Neuronal stem cell (in vitro differentiated cells): ENCODE data around the gene SERGEF.

ENCODE experiments used
- DNase-seq: peaks from one replicate; pipeline ENCODE4 v3.0.0-alpha.2; 2013; ENCODE audit warnings: low spot score
- H2AFZ ChIP-seq: one replicate; pipeline ENCODE4 v1.6.1; 2013; ENCODE audit warnings: mild to moderate bottlenecking, low read length, inconsistent platforms
- H2AK5ac ChIP-seq: 2 replicates; pipeline ENCODE4 v1.6.1; 2013; ENCODE audit warnings: low read depth, mild to moderate bottlenecking, inconsistent platforms, low read length, moderate library complexity, mixed read lengths
- H2BK120ac ChIP-seq: 2 replicates; pipeline ENCODE4 v1.6.1; 2013; ENCODE audit warnings: low read depth, mild to moderate bottlenecking, inconsistent platforms, low read length, moderate library complexity, mixed read lengths
- H2BK12ac ChIP-seq: one replicate; pipeline ENCODE4 v1.6.1; 2013; ENCODE audit warnings: low read length, inconsistent platforms
- H2BK15ac ChIP-seq: 2 replicates; pipeline ENCODE4 v1.6.1; 2013; ENCODE audit warnings: mild to moderate bottlenecking, low read length, inconsistent platforms, mixed read lengths
- H2BK5ac ChIP-seq: one replicate; pipeline ENCODE4 v1.6.1; 2013; ENCODE audit warnings: inconsistent platforms, mild to moderate bottlenecking, low read length, moderate library complexity
- H3K14ac ChIP-seq: one replicate; pipeline ENCODE4 v1.6.1; 2013; ENCODE audit warnings: low read length, inconsistent platforms
- H3K18ac ChIP-seq: 2 replicates; pipeline ENCODE4 v1.6.1; 2013; ENCODE audit warnings: low read length, inconsistent platforms
- H3K23ac ChIP-seq: 2 replicates; pipeline ENCODE4 v1.6.1; 2013; ENCODE audit warnings: low read depth, mild to moderate bottlenecking, mixed read lengths, low read length, inconsistent platforms; ENCODE audit not compliant: poor library complexity
- H3K27ac ChIP-seq: replicated peaks from 3 replicates; pipeline ENCODE4 v1.5.1; 2013; ENCODE audit warnings: low read length, inconsistent platforms
- H3K27me3 ChIP-seq, 3 experiments: 2 replicates each; pipeline ENCODE4 v1.6.1; 2013; ENCODE audit warnings: low read length in 3 of 3, mild to moderate bottlenecking in 2 of 3, inconsistent platforms in 1 of 3, low read depth in 1 of 3, mixed read lengths in 1 of 3, moderate library complexity in 1 of 3; ENCODE audit not compliant: control insufficient read depth in 3 of 3, insufficient read depth in 3 of 3
- H3K36me3 ChIP-seq, 2 donors: replicated peaks in 1 of 2; 2 replicates each; pipeline ENCODE4 v1.6.1; 2013; ENCODE audit warnings: low read length in 2 of 2; ENCODE audit not compliant: control insufficient read depth in 2 of 2, insufficient read depth in 2 of 2
- H3K4ac ChIP-seq: 2 replicates; pipeline ENCODE4 v1.6.1; 2013; ENCODE audit warnings: inconsistent platforms, mild to moderate bottlenecking, low read length, moderate library complexity
- H3K4me1 ChIP-seq, 2 donors: 1 replicate in 1 of 2; 2 replicates in 1 of 2; pipeline ENCODE4 v1.6.1; 2013; ENCODE audit warnings: low read length in 2 of 2, low read depth in 1 of 2; ENCODE audit not compliant: control insufficient read depth in 2 of 2, insufficient read depth in 1 of 2
- H3K4me2 ChIP-seq: one replicate; pipeline ENCODE4 v1.6.1; 2013; ENCODE audit warnings: mild to moderate bottlenecking, low read length, inconsistent platforms; ENCODE audit not compliant: insufficient read depth, poor library complexity, severe bottlenecking
- H3K4me3 ChIP-seq, 2 donors: 2 replicates each; pipeline ENCODE4 v1.5.1; 2013; ENCODE audit warnings: low read length in 2 of 2, mild to moderate bottlenecking in 2 of 2, inconsistent platforms in 1 of 2, moderate library complexity in 1 of 2
- H3K79me1 ChIP-seq: one replicate; pipeline ENCODE4 v1.6.1; 2013; ENCODE audit warnings: low read depth, mild to moderate bottlenecking, inconsistent platforms, low read length, moderate library complexity
- H3K9ac ChIP-seq: one replicate; pipeline ENCODE4 v1.6.1; 2013; ENCODE audit warnings: mild to moderate bottlenecking, low read depth, low read length, inconsistent platforms; ENCODE audit not compliant: poor library complexity
- H3K9me3 ChIP-seq, 2 donors: replicated peaks in 1 of 2; 2 replicates each; pipeline versions ENCODE3 to v1.6.1; 2013; ENCODE audit warnings: low read length in 2 of 2, mild to moderate bottlenecking in 2 of 2, inconsistent platforms in 1 of 2, low read depth in 1 of 2, mixed read lengths in 1 of 2, moderate library complexity in 1 of 2; ENCODE audit not compliant: control insufficient read depth in 2 of 2, insufficient read depth in 1 of 2
- H4K8ac ChIP-seq: one replicate; pipeline ENCODE4 v1.6.1; 2013; ENCODE audit warnings: low read depth, mild to moderate bottlenecking, inconsistent platforms, low read length, moderate library complexity
- H4K91ac ChIP-seq: one replicate; pipeline ENCODE4 v1.6.1; 2013; ENCODE audit warnings: low read length, low read depth, mild to moderate bottlenecking, inconsistent platforms; ENCODE audit not compliant: poor library complexity
- WGBS, 2 donors: extraction: QIAGEN DNeasy Blood & Tissue Kit; methylation state at CpG; one replicate each; pipeline ENCODE4 v1.1.7; 2013; ENCODE audit warnings: missing lambda C conversion rate in 2 of 2, mixed read lengths in 1 of 2; ENCODE audit not compliant: insufficient read length in 2 of 2, insufficient replicate concordance in 1 of 2; ENCODE audit errors: extremely low coverage in 2 of 2; 5-methylcytosine and 5-hydroxymethylcytosine counted together

Gene SERGEF

DNA sequence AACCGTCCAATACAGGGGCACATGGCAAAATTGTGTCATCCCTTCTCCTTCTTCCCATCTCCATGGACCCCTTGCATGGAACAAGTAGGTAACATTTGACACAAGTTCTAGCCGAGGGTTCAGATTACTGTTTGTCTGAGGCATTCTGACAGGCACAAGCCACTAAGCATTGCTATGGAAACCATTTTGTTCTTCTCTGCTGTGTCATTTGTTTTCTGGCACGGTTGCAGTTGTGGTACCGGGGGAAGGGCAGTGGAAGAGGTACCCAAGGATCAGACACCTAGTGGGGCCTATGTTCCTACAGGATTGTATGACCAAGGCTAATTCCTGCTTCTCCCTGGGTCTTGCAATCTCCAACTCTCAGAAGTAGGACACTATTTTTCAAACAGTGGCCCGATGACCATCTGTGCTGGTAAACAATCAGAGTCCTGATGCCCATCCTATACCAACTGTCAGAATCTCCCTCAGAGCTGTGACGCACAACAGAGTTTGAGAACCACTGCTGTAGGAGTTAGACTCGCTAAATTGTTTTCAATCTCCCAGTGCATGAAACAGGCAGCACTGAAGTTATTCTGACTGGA, 209.0 kb downstream of the SERGEF start:
- H2AK5ac ChIP-seq: no peak overlapping the region
- WGBS, 2 donors: no CpG with 5 or more reads among the region's 7 CpGs
- no peak for DNase-seq
- no peak overlapping the region for H3K27ac ChIP-seq
- H2BK15ac ChIP-seq: no peak overlapping the region
- no peak overlapping the region for H3K4me2 ChIP-seq
- no peak overlapping the region for H4K91ac ChIP-seq
- no peak overlapping the region for H3K14ac ChIP-seq
- no peak overlapping the region for H3K18ac ChIP-seq
- no peaks in the 10 kb centered on the region for H3K79me1 ChIP-seq
- no peak overlapping the region for H2BK5ac ChIP-seq
- no peak overlapping the region for H3K23ac ChIP-seq
- no peaks in the 10 kb centered on the region for H3K36me3 ChIP-seq
- H3K27me3 ChIP-seq: no peaks in the 10 kb centered on the region
- H3K4me3 ChIP-seq: no peak overlapping the region
- H4K8ac ChIP-seq: no peak overlapping the region
- peaks cover 2 to 3% of the 10 kb centered on the region in 2 donors for H3K9me3 ChIP-seq
- no peak overlapping the region for H2BK120ac ChIP-seq
- no peak overlapping the region for H3K4ac ChIP-seq
- H2BK12ac ChIP-seq: no peak overlapping the region
- H3K4me1 ChIP-seq: peaks cover 24 to 29% of the 10 kb centered on the region in 2 donors
- H2AFZ ChIP-seq: no peak overlapping the region
- H3K9ac ChIP-seq: no peak overlapping the region

- DNase-seq: no peak
- Histone ChIP-seq H3K9ac (no peak overlapping the region), H3K18ac (peak overlapping the region; percentile 25), H3K14ac (no peak overlapping the region), H4K8ac (no peak overlapping the region), H2BK5ac (no peak overlapping the region), H3K4ac (no peak overlapping the region), H3K4me2 (no peak overlapping the region), H3K9me3 (peaks cover 0 to 2% of the 10 kb centered on the region in 2 donors), H2BK15ac (no peak overlapping the region), H3K79me1 (no peaks in the 10 kb centered on the region), H3K23ac (no peak overlapping the region), H3K36me3 (no peaks in the 10 kb centered on the region), H2BK120ac (no peak overlapping the region), H3K27ac (no peak overlapping the region), H2BK12ac (no peak overlapping the region), H3K4me1 (peaks cover 22 to 28% of the 10 kb centered on the region in 2 donors), H4K91ac (no peak overlapping the region), H2AK5ac (no peak overlapping the region), H2AFZ (no peak overlapping the region), H3K4me3 (no peak overlapping the region), H3K27me3 (no peaks in the 10 kb centered on the region)
- no CpG with 5 or more reads among the region's 4 CpGs for WGBS, 2 donors
Measured at GRCh38 chr11:17802491-17802890, 210.4 kb downstream of the SERGEF start.

GRCh38 chr11:17801166-17801565, 211.7 kb downstream of the SERGEF start:
- Histone ChIP-seq H2BK5ac (no peak overlapping the region), H3K23ac (no peak overlapping the region), H3K4me3 (no peak overlapping the region), H2BK120ac (no peak overlapping the region), H3K9me3 (peaks cover 0 to 2% of the 10 kb centered on the region in 2 donors), H3K36me3 (no peaks in the 10 kb centered on the region), H3K79me1 (no peaks in the 10 kb centered on the region), H3K4me1 (peaks cover 14 to 15% of the 10 kb centered on the region in 2 donors), H4K8ac (no peak overlapping the region), H3K27me3 (no peaks in the 10 kb centered on the region), H3K14ac (no peak overlapping the region), H3K9ac (no peak overlapping the region), H3K27ac (no peak overlapping the region), H3K18ac (no peak overlapping the region), H2AK5ac (no peak overlapping the region), H3K4ac (no peak overlapping the region), H2AFZ (no peak overlapping the region), H2BK15ac (no peak overlapping the region), H4K91ac (no peak overlapping the region), H3K4me2 (no peak overlapping the region), H2BK12ac (no peak overlapping the region)
- no CpG with 5 or more reads among the region's 4 CpGs for WGBS, 2 donors
- DNase-seq: no peak

DNA sequence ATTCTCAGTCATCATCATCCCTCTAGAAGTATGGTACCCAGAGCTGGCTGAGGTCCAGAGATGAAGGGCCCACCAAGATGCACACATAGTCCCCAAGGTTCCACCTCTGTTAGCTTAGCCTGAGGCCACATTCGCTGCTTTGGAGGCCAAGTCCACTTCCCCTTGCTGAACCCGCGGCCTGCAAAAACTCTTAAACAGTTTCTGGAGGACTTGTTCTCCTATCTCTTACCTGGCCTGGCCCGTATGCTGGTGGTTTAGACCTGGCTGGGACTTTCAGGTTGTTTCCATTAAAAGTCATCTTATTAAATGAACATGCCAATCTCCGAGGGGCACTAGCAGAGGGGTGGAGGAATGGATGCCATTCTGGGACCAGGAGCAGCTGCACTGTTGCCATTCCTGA, 213.7 kb downstream of the SERGEF start:
- no peak overlapping the region for H2BK12ac ChIP-seq
- no peak overlapping the region for H3K23ac ChIP-seq
- H3K4me3 ChIP-seq: no peak overlapping the region
- no CpG with 5 or more reads among the region's 5 CpGs for WGBS, 2 donors
- H2BK5ac ChIP-seq: no peak overlapping the region
- H3K36me3 ChIP-seq: no peaks in the 10 kb centered on the region
- no peaks in the 10 kb centered on the region for H3K27me3 ChIP-seq
- H3K9me3 ChIP-seq: peaks cover 0 to 2% of the 10 kb centered on the region in 2 donors
- H2AK5ac ChIP-seq: peak overlapping the region; percentile 33
- no peak for DNase-seq
- H3K27ac ChIP-seq: no peak overlapping the region
- no peak overlapping the region for H2AFZ ChIP-seq
- H3K4me1 ChIP-seq: peaks cover 12 to 15% of the 10 kb centered on the region in 2 donors
- no peak overlapping the region for H2BK120ac ChIP-seq
- H4K8ac ChIP-seq: no peak overlapping the region
- no peak overlapping the region for H3K4me2 ChIP-seq
- no peak overlapping the region for H2BK15ac ChIP-seq
- H3K4ac ChIP-seq: no peak overlapping the region
- no peak overlapping the region for H3K18ac ChIP-seq
- no peak overlapping the region for H3K9ac ChIP-seq
- H3K79me1 ChIP-seq: no peaks in the 10 kb centered on the region
- no peak overlapping the region for H3K14ac ChIP-seq
- H4K91ac ChIP-seq: no peak overlapping the region
